ENCODE results near the gene COL23A1.
"Not testable (repeated sequence)": the region's sequence is repeated elsewhere in the genome, so short reads cannot be mapped to it uniquely, and the experiment has no call there.

The COL23A1 gene

DNA sequence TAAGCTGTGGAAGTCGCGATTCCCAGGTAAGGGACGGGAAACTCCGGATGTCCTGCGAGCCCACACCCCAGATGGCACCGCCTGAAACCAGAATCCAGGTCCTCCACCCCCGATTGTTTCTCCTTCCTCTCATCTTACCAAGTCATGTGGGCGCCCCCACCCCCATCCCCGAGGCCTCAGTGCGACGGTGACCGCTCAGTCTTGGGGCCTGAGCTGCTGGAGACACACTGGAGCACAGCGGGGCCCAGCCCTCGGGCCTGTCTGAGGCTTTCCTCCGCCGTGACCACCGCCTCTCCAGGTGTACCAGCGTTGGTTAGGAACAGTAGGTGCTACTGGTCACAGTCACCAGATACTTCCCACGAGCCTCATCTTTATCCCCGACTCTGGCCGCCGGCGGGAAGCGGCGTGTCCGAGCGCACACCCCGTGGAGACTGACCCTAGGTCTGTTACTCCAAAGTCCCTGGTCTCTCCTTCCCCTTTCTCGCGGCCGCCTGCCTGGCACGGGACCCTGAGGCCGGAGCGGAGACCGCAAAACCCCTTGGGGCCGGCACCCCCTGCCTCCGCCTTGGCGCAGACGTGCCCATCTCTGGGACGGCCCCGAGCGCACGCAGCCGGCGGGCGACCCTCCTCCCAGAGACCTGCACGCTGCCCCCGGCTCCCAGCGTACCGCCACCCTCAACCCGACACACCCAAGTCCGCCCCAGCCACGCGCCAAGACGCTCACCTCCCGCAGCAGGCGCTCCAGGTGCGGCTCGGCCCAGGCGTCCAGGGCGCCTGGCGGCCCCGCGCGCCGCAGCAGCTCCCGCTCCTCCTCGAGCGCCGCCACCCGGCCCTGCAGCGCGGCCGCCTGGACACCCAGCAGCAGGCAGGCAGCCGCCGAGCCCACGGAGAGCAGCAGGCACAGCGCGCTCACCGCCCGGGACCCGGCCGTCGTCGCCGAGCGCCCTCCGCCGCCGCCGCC lies 733 bp downstream of the COL23A1 start:
- H3K4me3 ChIP-seq (ENCODE audit: low read length), result peak overlapping the region; percentile 34
- TF ChIP-seq, protein P1, sequence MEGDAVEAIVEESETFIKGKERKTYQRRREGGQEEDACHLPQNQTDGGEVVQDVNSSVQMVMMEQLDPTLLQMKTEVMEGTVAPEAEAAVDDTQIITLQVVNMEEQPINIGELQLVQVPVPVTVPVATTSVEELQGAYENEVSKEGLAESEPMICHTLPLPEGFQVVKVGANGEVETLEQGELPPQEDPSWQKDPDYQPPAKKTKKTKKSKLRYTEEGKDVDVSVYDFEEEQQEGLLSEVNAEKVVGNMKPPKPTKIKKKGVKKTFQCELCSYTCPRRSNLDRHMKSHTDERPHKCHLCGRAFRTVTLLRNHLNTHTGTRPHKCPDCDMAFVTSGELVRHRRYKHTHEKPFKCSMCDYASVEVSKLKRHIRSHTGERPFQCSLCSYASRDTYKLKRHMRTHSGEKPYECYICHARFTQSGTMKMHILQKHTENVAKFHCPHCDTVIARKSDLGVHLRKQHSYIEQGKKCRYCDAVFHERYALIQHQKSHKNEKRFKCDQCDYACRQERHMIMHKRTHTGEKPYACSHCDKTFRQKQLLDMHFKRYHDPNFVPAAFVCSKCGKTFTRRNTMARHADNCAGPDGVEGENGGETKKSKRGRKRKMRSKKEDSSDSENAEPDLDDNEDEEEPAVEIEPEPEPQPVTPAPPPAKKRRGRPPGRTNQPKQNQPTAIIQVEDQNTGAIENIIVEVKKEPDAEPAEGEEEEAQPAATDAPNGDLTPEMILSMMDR (IDR thresholded peaks at IDR 0.05; ENCODE audit: insufficient read depth, low read depth, low read length, missing control alignments), result no peak

DNA sequence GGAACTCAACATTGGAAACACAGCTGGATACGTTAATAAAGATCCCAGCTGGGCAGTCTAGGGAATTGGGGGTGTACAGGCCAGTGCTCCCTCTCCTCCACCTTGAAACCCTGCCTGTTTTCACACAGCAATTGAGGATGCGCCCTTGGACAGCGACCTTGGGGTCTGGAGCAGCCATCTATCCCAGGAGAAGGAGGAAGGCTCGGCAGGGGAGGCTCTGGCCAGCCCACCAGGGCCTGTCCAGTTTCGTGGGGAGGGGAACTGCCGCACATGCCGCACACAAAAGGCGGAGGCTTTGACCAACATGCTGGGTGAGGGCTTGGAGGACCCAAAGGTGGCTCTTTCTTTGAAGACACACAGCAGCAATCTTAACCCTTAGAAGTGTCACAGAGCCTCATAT lies 1.4 kb downstream of the COL23A1 start:
- TF ChIP-seq, protein P1 (IDR thresholded peaks at IDR 0.05; ENCODE audit: insufficient read depth, low read depth, low read length, missing control alignments), result no peak
- no peak overlapping the region for H3K4me3 ChIP-seq (ENCODE audit: low read length)
- DNase-seq (ENCODE audit: low read depth), result no peak

More for the DNA sequence above, 733 bp downstream of the COL23A1 start:
- DNase-seq (ENCODE audit: low read depth), result peak; percentile 51

DNA sequence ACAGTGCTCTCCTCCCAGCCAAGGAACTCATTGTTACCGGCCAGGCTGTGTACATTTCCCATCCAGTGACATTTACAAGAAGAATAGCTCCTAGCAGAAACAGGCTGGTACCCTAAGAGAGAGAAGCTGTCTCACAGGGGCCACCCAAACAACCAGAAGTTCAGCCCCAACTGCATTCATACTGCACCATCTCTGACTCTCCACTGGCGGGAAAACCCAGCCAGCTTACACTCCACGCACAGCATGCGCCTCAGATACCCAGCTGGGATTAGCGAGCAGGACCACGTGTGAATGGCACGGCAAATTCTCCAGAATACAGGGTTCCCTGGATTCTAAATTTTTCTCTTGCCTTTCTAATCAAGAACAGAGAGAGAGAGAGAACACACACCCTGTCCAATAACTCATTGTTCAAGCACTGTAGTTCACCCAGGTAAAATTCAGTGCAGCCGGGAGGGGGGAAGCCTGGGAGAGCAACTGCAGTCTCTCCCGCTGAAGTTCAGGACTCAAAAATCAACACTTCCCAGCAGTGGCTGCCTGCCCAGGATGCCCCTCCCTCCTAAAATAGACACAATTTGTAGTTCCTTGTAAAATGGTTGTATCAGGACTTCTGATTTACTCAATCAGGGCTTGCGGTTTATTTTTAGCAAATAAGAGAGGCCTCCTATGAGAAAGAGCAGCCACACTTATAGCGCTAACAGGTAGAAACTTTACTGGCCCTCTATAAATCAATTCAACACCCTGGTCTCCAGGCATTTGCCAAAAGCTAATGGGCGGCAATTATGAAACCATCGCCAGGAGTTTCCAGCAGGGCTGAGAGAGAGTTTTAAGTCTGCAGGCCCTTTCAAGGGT lies 2.2 kb downstream of the COL23A1 start:
- no peak for DNase-seq (ENCODE audit: low read depth)
- no peak overlapping the region for H3K4me3 ChIP-seq (ENCODE audit: low read length)
- TF ChIP-seq, protein P1 (IDR thresholded peaks at IDR 0.05; ENCODE audit: insufficient read depth, low read depth, low read length, missing control alignments), result no peak

DNA sequence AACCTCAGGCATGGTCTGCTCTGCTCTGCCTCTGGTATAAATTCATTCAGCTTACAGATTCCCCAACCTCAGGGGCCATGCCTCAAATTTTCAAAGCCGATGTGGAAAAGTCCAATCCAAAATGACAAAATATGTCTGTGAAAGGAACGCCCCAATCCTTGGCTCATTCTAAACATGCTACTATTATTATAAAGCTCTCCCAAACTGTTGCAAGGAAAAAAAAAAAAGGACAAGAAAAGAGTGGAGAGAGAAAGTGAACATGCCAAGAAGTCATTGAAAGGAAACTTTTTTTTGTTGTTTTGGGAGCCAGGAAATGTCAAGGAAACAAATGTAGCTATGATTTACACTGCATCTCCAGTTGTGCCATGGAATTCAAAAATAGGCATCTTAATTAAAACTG lies 3.8 kb downstream of the COL23A1 start:
- no peak for DNase-seq (ENCODE audit: low read depth)
- TF ChIP-seq, protein P1 (IDR thresholded peaks at IDR 0.05; ENCODE audit: insufficient read depth, low read depth, low read length, missing control alignments), result no peak

DNA sequence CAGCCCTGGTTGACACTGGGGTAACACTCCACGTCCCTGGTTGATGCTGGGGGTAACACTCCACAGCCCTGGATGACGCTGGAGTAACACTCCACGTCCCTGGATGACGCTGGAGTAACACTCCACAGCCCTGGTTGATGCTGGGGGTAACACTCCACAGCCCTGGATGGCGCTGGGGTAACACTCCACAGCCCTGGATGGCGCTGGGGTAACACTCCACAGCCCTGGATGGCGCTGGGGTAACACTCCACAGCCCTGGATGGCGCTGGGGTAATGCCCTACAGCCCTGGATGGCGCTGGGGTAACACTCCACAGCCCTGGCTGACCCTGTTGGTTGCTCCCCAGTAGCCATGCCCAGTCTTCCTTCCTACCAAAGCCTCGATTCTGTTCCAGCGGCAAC lies 4.8 kb downstream of the COL23A1 start:
- not testable (repeated sequence) for H3K4me3 ChIP-seq (ENCODE audit: low read length)
- DNase-seq (ENCODE audit: low read depth), result peak; percentile 40

More for the DNA sequence above, 3.8 kb downstream of the COL23A1 start:
- no peak overlapping the region for H3K4me3 ChIP-seq (ENCODE audit: low read length)

DNA sequence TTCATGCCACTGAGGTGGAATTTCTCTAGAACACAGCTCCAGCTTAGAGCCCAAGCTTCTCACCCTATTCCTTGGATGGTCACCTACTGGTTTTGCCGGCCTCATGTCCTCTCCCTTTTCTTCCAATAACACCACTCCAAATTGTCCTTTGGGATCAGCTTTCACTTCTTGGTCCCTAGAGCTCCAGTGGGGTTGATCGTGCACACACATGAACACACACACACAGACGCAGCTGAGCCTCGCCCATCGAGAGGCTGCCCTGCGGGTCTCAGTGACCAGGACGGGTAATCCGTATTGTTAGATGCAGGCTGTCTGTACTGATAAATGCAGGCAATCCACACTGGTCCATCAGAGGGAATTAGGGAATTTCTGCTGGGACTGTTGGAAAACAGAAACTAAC lies 6.9 kb downstream of the COL23A1 start:
- H3K4me3 ChIP-seq (ENCODE audit: low read length), result no peak overlapping the region
- TF ChIP-seq, protein P1 (IDR thresholded peaks at IDR 0.05; ENCODE audit: insufficient read depth, low read depth, low read length, missing control alignments), result no peak
- DNase-seq (ENCODE audit: low read depth), result no peak

DNA sequence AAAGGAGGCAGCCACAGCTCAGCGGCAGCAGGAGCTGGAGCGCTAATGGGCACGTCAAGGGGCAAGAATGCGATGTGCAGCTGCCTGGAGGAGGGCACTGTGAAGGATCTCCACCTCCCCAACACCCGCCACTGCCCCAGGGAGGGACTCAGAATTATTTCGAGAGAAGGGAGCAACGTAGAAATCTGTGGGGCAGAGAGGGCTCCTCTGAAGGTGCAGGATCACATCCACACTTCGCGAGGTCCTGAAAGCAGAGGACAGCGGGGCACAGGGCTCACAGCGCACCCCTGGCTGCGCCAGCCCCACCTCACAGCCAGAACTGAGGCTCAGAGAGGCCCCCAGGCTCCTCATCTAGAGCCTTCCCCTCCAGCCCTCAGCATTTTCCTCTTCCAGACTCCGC lies 7.9 kb downstream of the COL23A1 start:
- TF ChIP-seq, protein P1 (IDR thresholded peaks at IDR 0.05; ENCODE audit: insufficient read depth, low read depth, low read length, missing control alignments), result no peak
- no peak for DNase-seq (ENCODE audit: low read depth)

More for the DNA sequence above, 7.9 kb downstream of the COL23A1 start:
- H3K4me3 ChIP-seq (ENCODE audit: low read length), result no peak overlapping the region

Measured in epithelial cell of esophagus (primary cell).